HG03378 (cell line): ENCODE measurements around the gene KMT5C.

Experiments
- ATAC-seq: cut with Tn5 transposase; IDR thresholded peaks from one replicate; pipeline ENCODE4 v1.9.1; 2021; ENCODE audit warnings: mild to moderate bottlenecking, moderate library complexity; ENCODE audit not compliant: unreplicated experiment

Gene KMT5C

GRCh38 chr19:55362990-55363716 is 23.5 kb downstream of the KMT5C start, which contains the start of gene GARIN5B:
GARIN5B (minus strand) TSS chr19:55363260; CDS start chr19:55363066, 194 bp downstream.
- ATAC-seq: no peak

GRCh38 chr19:55365245-55365644 is 25.6 kb downstream of the KMT5C start:
- ATAC-seq: no peak

- ATAC-seq: no peak
Observed at GRCh38 chr19:55365964-55366363, 26.3 kb downstream of the KMT5C start.

GRCh38 chr19:55366790-55367189 is 27.1 kb downstream of the KMT5C start:
- ATAC-seq: no peak

- no peak for ATAC-seq
Observed at GRCh38 chr19:55368106-55368505, 28.4 kb downstream of the KMT5C start.

GRCh38 chr19:55368701-55369563 is 29.3 kb downstream of the KMT5C start:
- no peak for ATAC-seq

GRCh38 chr19:55369653-55370304 is 30.1 kb downstream of the KMT5C start:
- no peak for ATAC-seq

GRCh38 chr19:55370305-55370988 is 30.8 kb downstream of the KMT5C start, which contains the start of gene IL11:
IL11 (minus strand) TSS chr19:55370463; CDS start chr19:55370310, 153 bp downstream.
- no peak for ATAC-seq

GRCh38 chr19:55372316-55373081 is 32.8 kb downstream of the KMT5C start:
- no peak for ATAC-seq

- ATAC-seq: no peak
Observed at GRCh38 chr19:55373306-55373992, 33.8 kb downstream of the KMT5C start.

- no peak for ATAC-seq
Observed at GRCh38 chr19:55373993-55374757, 34.5 kb downstream of the KMT5C start.

GRCh38 chr19:55376241-55376933 is 36.7 kb downstream of the KMT5C start, which contains the start of gene TMEM190:
TMEM190 (plus strand) TSS chr19:55376826; CDS start chr19:55376854, 28 bp downstream.
- no peak for ATAC-seq

GRCh38 chr19:55377356-55378131 is 37.9 kb downstream of the KMT5C start:
- ATAC-seq: no peak

GRCh38 chr19:55379174-55379573 is 39.5 kb downstream of the KMT5C start:
- no peak for ATAC-seq

- no peak for ATAC-seq
Observed at GRCh38 chr19:55382013-55382412, 42.3 kb downstream of the KMT5C start.

GRCh38 chr19:55382522-55383054 is 42.9 kb downstream of the KMT5C start:
- no peak for ATAC-seq
